HEK293T (cell line): ENCODE results near the gene CD300C.

Source experiments
- ARNT ChIP-seq: fragments of 450-650 bp; IDR thresholded peaks from 2 replicates; pipeline ENCODE4 v1.6.1; 2017; ENCODE audit warnings: mild to moderate bottlenecking
- ELF4 ChIP-seq: fragments of 450-650 bp; IDR thresholded peaks from 2 replicates; pipeline ENCODE4 v1.6.1; 2017; ENCODE audit warnings: antibody characterized with exemption
- FOXA1 ChIP-seq: fragments of 450-650 bp; IDR thresholded peaks from 2 replicates; pipeline ENCODE4 v1.6.1; 2016; ENCODE audit warnings: mild to moderate bottlenecking
- FOXK2 ChIP-seq: fragments of 450-650 bp; IDR thresholded peaks from 2 replicates; pipeline ENCODE4 v1.6.1; 2016; ENCODE audit warnings: mild to moderate bottlenecking
- FOXM1 ChIP-seq: fragments of 450-650 bp; IDR thresholded peaks from 2 replicates; pipeline ENCODE4 v1.6.1; 2017; ENCODE audit warnings: mild to moderate bottlenecking, borderline replicate concordance
- LEF1 ChIP-seq: fragments of 450-650 bp; IDR thresholded peaks from 2 replicates; pipeline ENCODE4 v1.6.1; 2017; ENCODE audit warnings: mild to moderate bottlenecking, borderline replicate concordance
- NFRKB ChIP-seq: fragments of 450-650 bp; IDR thresholded peaks from 2 replicates; pipeline ENCODE4 v1.6.1; 2016; ENCODE audit warnings: mild to moderate bottlenecking, moderate library complexity
- PKNOX1 ChIP-seq: fragments of 450-650 bp; IDR thresholded peaks from 2 replicates; pipeline ENCODE4 v1.6.1; 2016
- SP1 ChIP-seq: fragments of 450-650 bp; IDR thresholded peaks from 2 replicates; pipeline ENCODE4 v1.6.1; 2017
- SUZ12 ChIP-seq: fragments of 450-650 bp; IDR thresholded peaks from 2 replicates; pipeline ENCODE4 v1.6.1; 2016; ENCODE audit warnings: mild to moderate bottlenecking
- TARDBP ChIP-seq: fragments of 450-650 bp; IDR thresholded peaks from 2 replicates; pipeline ENCODE4 v1.6.1; 2016

- no peak for TF ChIP-seq FOXM1
- TF ChIP-seq ELF4 = no peak
- no peak for TF ChIP-seq SUZ12
- TF ChIP-seq FOXA1 = no peak
- TF ChIP-seq FOXK2 = no peak
- no peak for TF ChIP-seq TARDBP
- TF ChIP-seq PKNOX1 = no peak
- no peak for TF ChIP-seq ARNT
- no peak for TF ChIP-seq NFRKB
- no peak for TF ChIP-seq LEF1
- no peak for TF ChIP-seq SP1
Observed at GRCh38 chr17:74545843-74546230, at the start of gene CD300C.
